GM12878 (cell line): ENCODE data around the gene ODR4. TPM values are rescaled to one million over a fixed set of nuclear protein-coding genes. Genes with fewer than 3 reads are reported as not detected.

ENCODE experiments used
- ATAC-seq: fragments of 200-7000 bp; cut with Tn5 transposase; 3 replicates; pipeline ENCODE4 v1.9.1; 2020; ENCODE audit warnings: mild to moderate bottlenecking, moderate library complexity
- BruUV-seq: library from RNA; stranded (reverse); fragments of 400-500 nt; replicated peaks from 2 replicates; lab custom pipeline; 2021; lab: Mats Ljungman, UMichigan
- CTCF ChIA-PET: fragments of 300-600 bp; sonication (Branson Sonifier 250); formaldehyde crosslinking; extraction: SDS; loops from one replicate; lab custom pipeline; 2021; ENCODE audit warnings: inconsistent platforms; lab: Yijun Ruan, JAX
- POLR2A ChIA-PET: fragments of 350-600 bp; formaldehyde crosslinking; extraction: SDS; loops from one replicate; lab custom pipeline; 2021; ENCODE audit warnings: inconsistent platforms; lab: Charles Lee
- RAD21 ChIA-PET: fragments of 300-600 bp; sonication (Branson Sonifier 250); formaldehyde crosslinking; loops from one replicate; lab custom pipeline; 2023; ENCODE audit warnings: antibody characterized with exemption; ENCODE audit not compliant: unreplicated experiment; lab: Charles Lee
- SMC1A ChIA-PET: fragments of 300-600 bp; sonication (Branson Sonifier 250); formaldehyde crosslinking; loops from one replicate; lab custom pipeline; 2023; ENCODE audit not compliant: unreplicated experiment, uncharacterized antibody; lab: Charles Lee
- DNase-seq: peaks from one replicate; pipeline ENCODE4 v3.0.0-alpha.2; 2011; ENCODE audit warnings: low read depth, low spot score
- FAIRE-seq: peaks from 3 replicates; lab custom pipeline; 2011; peaks lifted over from hg19 to GRCh38; lab: Jason Lieb, UNC
- H2AFZ ChIP-seq: 2 replicates; pipeline ENCODE4 v1.6.0; 2011; ENCODE audit warnings: low read depth, low read length, control low read depth; ENCODE audit not compliant: control insufficient read depth
- H3K27ac ChIP-seq: 2 replicates; pipeline ENCODE4 v1.5.1; 2011; ENCODE audit warnings: control low read depth; ENCODE audit not compliant: control insufficient read depth, insufficient read depth
- H3K27me3 ChIP-seq, 2 experiments: replicated peaks in 1 of 2; 2 replicates each; pipeline versions ENCODE4 v1.6.0 to v1.6.1; 2011; ENCODE audit warnings: low read length in 1 of 2; ENCODE audit not compliant: control insufficient read depth in 2 of 2, insufficient read depth in 2 of 2
- H3K36me3 ChIP-seq, 2 experiments: 2 replicates each; pipeline ENCODE4 v1.5.1; 2011; ENCODE audit warnings: low read length in 1 of 2; ENCODE audit not compliant: control insufficient read depth in 2 of 2, insufficient read depth in 2 of 2
- H3K4me1 ChIP-seq: 2 replicates; pipeline ENCODE4 v1.6.1; 2011; ENCODE audit warnings: mild to moderate bottlenecking, low read length, moderate library complexity, mixed read lengths; ENCODE audit not compliant: control insufficient read depth, insufficient read depth
- H3K4me2 ChIP-seq: 2 replicates; pipeline ENCODE4 v1.6.0; 2011; ENCODE audit warnings: control low read depth; ENCODE audit not compliant: control insufficient read depth, insufficient read depth
- H3K4me3 ChIP-seq: fragments of 200-600 bp; sonication (generic); 2 replicates; pipeline ENCODE4 v1.5.1; 2016
- H3K79me2 ChIP-seq: 2 replicates; pipeline ENCODE4 v1.6.0; 2011; ENCODE audit warnings: low read length; ENCODE audit not compliant: control insufficient read depth, insufficient read depth
- H3K9ac ChIP-seq: 2 replicates; pipeline ENCODE4 v1.8.0; 2011; ENCODE audit warnings: low read length, control low read depth, mixed read lengths; ENCODE audit not compliant: control insufficient read depth, insufficient read depth
- H3K9me3 ChIP-seq: replicated peaks from 3 replicates; pipeline ENCODE4 v1.5.1; 2011; ENCODE audit warnings: mild to moderate bottlenecking, low read length; ENCODE audit not compliant: control insufficient read depth, insufficient read depth
- H4K20me1 ChIP-seq: 2 replicates; pipeline ENCODE4 v1.6.0; 2011; ENCODE audit not compliant: control insufficient read depth, insufficient read depth
- IKZF1 ChIP-seq: fragments of 450-650 bp; conservative IDR thresholded peaks from 2 replicates; pipeline ENCODE4 v1.6.1; 2017; ENCODE audit warnings: antibody characterized with exemption, mild to moderate bottlenecking
- MTA2 ChIP-seq: fragments of 450-650 bp; IDR thresholded peaks from 2 replicates; pipeline ENCODE4 v1.6.1; 2016; ENCODE audit warnings: low read depth, mild to moderate bottlenecking, moderate library complexity
- MXI1 ChIP-seq: fragments of 150-350 bp; IDR thresholded peaks from 2 replicates; pipeline ENCODE4 v1.6.1; 2011; ENCODE audit warnings: low read depth, mild to moderate bottlenecking, inconsistent platforms, low read length, improper control_type of control experiment
- NFIC ChIP-seq: IDR thresholded peaks from 2 replicates; pipeline ENCODE4 v1.6.1; 2012; ENCODE audit warnings: low read depth, mild to moderate bottlenecking, inconsistent platforms, low read length, moderate library complexity
- NR2C1 ChIP-seq: fragments of 450-650 bp; IDR thresholded peaks from 2 replicates; pipeline ENCODE4 v1.6.1; 2017; ENCODE audit warnings: antibody characterized with exemption, mild to moderate bottlenecking, moderate library complexity
- YY1 ChIP-seq: IDR thresholded peaks from 2 replicates; pipeline ENCODE4 v1.6.1; 2011; ENCODE audit warnings: low read depth, mild to moderate bottlenecking, low read length
- ZNF207 ChIP-seq: fragments of 450-650 bp; IDR thresholded peaks from 2 replicates; pipeline ENCODE4 v1.6.1; 2014; ENCODE audit warnings: antibody characterized with exemption, mild to moderate bottlenecking, borderline replicate concordance
- in situ Hi-C: fragments of 300-500 bp; cut with MboI; formaldehyde crosslinking; loops from 9 replicates; pipeline ENCODE4 v1.14.3; 2018; ENCODE audit warnings: mixed read lengths
- intact Hi-C: fragments of 100-400 bp; cut with micrococcal nuclease; formaldehyde crosslinking; loops from one replicate; pipeline ENCODE4 v1.14.2; 2022; ENCODE audit not compliant: unreplicated experiment
- polyA plus RNA-seq, 11 experiments: library from polyadenylated mRNA; depleted of rRNA in 4 of 11; unstranded in 6 of 11; stranded (reverse) in 5 of 11; fragments of >200 nt; fragmentation: Nextera tagmentation in 4 of 11; fragmentation: Illumina TruSeq in 1 of 11; extraction: Ambion mirVana in 4 of 11; extraction: Trizol in 1 of 11; gene quantifications; 1 replicate in 1 of 11; 2 replicates in 10 of 11; pipeline versions ENCODE4 v1.2.1 to v1.2.3, GENCODE V29; 2011 to 2016; ENCODE audit warnings: inconsistent platforms in 2 of 11, missing spikeins in 2 of 11, low read depth in 1 of 11
- total RNA-seq, 4 experiments: library from RNA; depleted of rRNA in 3 of 4; stranded (reverse); fragments of >200 nt in 3 of 4; fragmentation: Illumina TruSeq in 1 of 4; extraction: Trizol in 1 of 4; gene quantifications; 2 replicates each; pipeline versions ENCODE4 v1.2.1 to v1.2.3, GENCODE V29; 2013 to 2021

Gene ODR4
- total and polyA plus RNA-seq, 10 of the 15 experiments (the other 5 are each of a cell fraction or from before 2014, with no cell fraction given), result 10.4 to 19.4 (median 13.3) TPM

GRCh38 chr1:186403632-186404031 is 28.0 kb downstream of the ODR4 start:
- Histone ChIP-seq H3K79me2 (no peaks in the 10 kb centered on the region), H3K4me2 (no peak overlapping the region), H3K9ac (no peak overlapping the region), H3K9me3 (no peaks in the 10 kb centered on the region), H3K36me3 (peaks cover 0 to 7% of the 10 kb centered on the region in 2 experiments; a peak in 1 of 4 replicates), H3K27ac (no peak overlapping the region), H3K4me1 (no peaks in the 10 kb centered on the region), H4K20me1 (no peaks in the 10 kb centered on the region), H3K27me3 (no peaks in the 10 kb centered on the region), H2AFZ (no peak overlapping the region), H3K4me3 (no peak overlapping the region)
- ATAC-seq (peak; percentile 51; the same call in 2 of the 3 replicates), FAIRE-seq (no peak), DNase-seq (no peak)
- no peak for TF ChIP-seq NFIC
- TF ChIP-seq YY1, result no peak
- TF ChIP-seq MTA2, result no peak
- no peak for TF ChIP-seq ZNF207
- no peak for TF ChIP-seq MXI1
- no peak for TF ChIP-seq IKZF1
- TF ChIP-seq NR2C1, result no peak
- in situ Hi-C loops, result loop anchor here (10.0 kb wide), 1 partner anchor 581 kb away; no protein-coding TSS in a partner anchor
- ChIA-PET RAD21 (interaction anchor here (0.6 to 2.0 kb wide), 7 partner anchors 10 to 583 kb away, joined by 3 to 11 read pairs (median 5); no protein-coding TSS in a partner anchor), CTCF (interaction anchor here (0.7 to 1.5 kb wide), 21 partner anchors 8 to 637 kb away, joined by 3 to 11 read pairs (median 4); partner anchors contain the start of genes ODR4, PTGS2 and TPR), POLR2A (no interaction called here), SMC1A (interaction anchor here (0.8 to 1.5 kb wide), 10 partner anchors 10 to 592 kb away, joined by 3 to 5 read pairs (median 3); no protein-coding TSS in a partner anchor)
- intact Hi-C loops, result loop anchor here (1.0 to 10.0 kb wide), 2 partner anchors 201 to 583 kb away; no protein-coding TSS in a partner anchor
- BruUV-seq, result no TSS peak
